ENCODE results near the gene ITK. TPM values are rescaled to one million over a fixed set of nuclear protein-coding genes. Genes with fewer than 3 reads are reported as not detected.

Gene ITK
- polyA plus RNA-seq, 2 of the 4 experiments (the other 2 are of a cell fraction), result not detected

- POLR2A ChIA-PET, result no interaction called here
- H3K9me3 ChIP-seq, result no peaks in the 10 kb centered on the region
- DNase-seq (ENCODE audit: low read depth in 1 of 2, low spot score in 1 of 2), result no peak
- H3K4me2 ChIP-seq, result no peak overlapping the region
- H3K4me3 ChIP-seq, result no peak overlapping the region
- H3K27ac ChIP-seq, result no peak overlapping the region
- FAIRE-seq, result no peak
- CTCF ChIA-PET, result interaction anchor here (0.9 to 2.0 kb wide), 3 partner anchors 10 to 72 kb away, joined by 3 to 8 read pairs (median 3); no protein-coding TSS in a partner anchor
- TF ChIP-seq CBX2 (IDR thresholded peaks at IDR 0.05; ENCODE audit: borderline replicate concordance, low read depth) (no peak), MAX (IDR thresholded peaks at IDR 0.05) (no peak), ZNF302 (CRISPR knock-in tag; IDR thresholded peaks at IDR 0.05) (no peak), ESRRA (IDR thresholded peaks at IDR 0.05; ENCODE audit: borderline replicate concordance, low read length) (no peak), CTCF (IDR thresholded peaks at IDR 0.05) (no peak), CHD2 (IDR thresholded peaks at IDR 0.05; ENCODE audit: low read length, partially characterized antibody) (no peak), NR3C1 (IDR thresholded peaks at IDR 0.05) (no peak), RCOR1 (IDR thresholded peaks at IDR 0.05; ENCODE audit: low read depth, low read length) (no peak), JUN (IDR thresholded peaks at IDR 0.05) (no peak), HOXB13 (CRISPR knock-in tag; IDR thresholded peaks at IDR 0.05; ENCODE audit: low read depth) (no peak), PHF8 (IDR thresholded peaks at IDR 0.05; ENCODE audit: borderline replicate concordance, low read depth) (no peak), HOXB5 (CRISPR knock-in tag; IDR thresholded peaks at IDR 0.05) (no peak), RARB (CRISPR knock-in tag; IDR thresholded peaks at IDR 0.05) (no peak), MAFK (IDR thresholded peaks at IDR 0.05; ENCODE audit: partially characterized antibody) (no peak), POLR2A (IDR thresholded peaks at IDR 0.05; ENCODE audit: low read length) (no peak), RAD21 (conservative IDR thresholded peaks at IDR 0.05 in 1 of 2, IDR thresholded peaks at IDR 0.05 in 1 of 2) (no peak), CHD4 (IDR thresholded peaks at IDR 0.05; ENCODE audit: borderline replicate concordance) (no peak)
- no peak for ATAC-seq
- peaks cover 6% of the 10 kb centered on the region; the same call in 2 of the 3 replicates for H3K4me1 ChIP-seq
Observed at GRCh38 chr5:157247267-157247666, 66.6 kb downstream of the ITK start.

GRCh38 chr5:157248821-157249470 lies 68.3 kb downstream of the ITK start:
- POLR2A ChIA-PET, result no interaction called here
- no peak for ATAC-seq
- Histone ChIP-seq H3K27ac (no peak overlapping the region), H3K4me2 (no peak overlapping the region), H3K9me3 (no peaks in the 10 kb centered on the region), H3K4me1 (peaks cover 6% of the 10 kb centered on the region; the same call in 2 of the 3 replicates), H3K4me3 (no peak overlapping the region)
- no peak for TF ChIP-seq EHF (CRISPR knock-in tag; IDR thresholded peaks at IDR 0.05)
- TF ChIP-seq BCL3 (IDR thresholded peaks at IDR 0.05), result no peak
- no peak for TF ChIP-seq E2F6 (IDR thresholded peaks at IDR 0.05; ENCODE audit: borderline replicate concordance, low read depth)
- no peak for TF ChIP-seq SMC3 (IDR thresholded peaks at IDR 0.05)
- TF ChIP-seq RCOR1 (IDR thresholded peaks at IDR 0.05; ENCODE audit: low read depth, low read length), result no peak
- no peak for TF ChIP-seq ZSCAN20 (CRISPR knock-in tag; IDR thresholded peaks at IDR 0.05)
- no peak for TF ChIP-seq USF2 (IDR thresholded peaks at IDR 0.05)
- no peak for TF ChIP-seq HEYL (CRISPR knock-in tag; IDR thresholded peaks at IDR 0.05)
- no peak for TF ChIP-seq CBX2 (IDR thresholded peaks at IDR 0.05; ENCODE audit: borderline replicate concordance, low read depth)
- no peak for TF ChIP-seq KDM5A (IDR thresholded peaks at IDR 0.05)
- TF ChIP-seq MYC (IDR thresholded peaks at IDR 0.05; ENCODE audit: borderline replicate concordance, low read length), result no peak
- TF ChIP-seq POLR2AphosphoS2 (conservative IDR thresholded peaks at IDR 0.05; ENCODE audit: low read length), result no peak
- no peak for TF ChIP-seq ESRRA (IDR thresholded peaks at IDR 0.05; ENCODE audit: borderline replicate concordance, low read length)
- no peak for TF ChIP-seq EHMT2 (IDR thresholded peaks at IDR 0.05; ENCODE audit: low read depth)
- no peak for TF ChIP-seq KDM1A (IDR thresholded peaks at IDR 0.05; ENCODE audit: low read depth)
- CTCF ChIA-PET, result interaction anchor here (1.2 to 1.4 kb wide), 2 partner anchors 51 to 64 kb away, joined by 4 to 5 read pairs; no protein-coding TSS in a partner anchor
- no peak for DNase-seq (ENCODE audit: low read depth in 1 of 2, low spot score in 1 of 2)
- FAIRE-seq, result no peak
- WGBS (ENCODE audit: missing lambda C conversion rate), result 66% methylated on average over 11 of the region's 11 CpGs

All from A549 (cell line).